ENCODE results near the gene FLOT1.
A peak's percentile ranks its signal among the peaks of the same experiment; 100 is the strongest.

The FLOT1 gene

GRCh38 chr6:30700340-30700739 lies 42.1 kb downstream of the FLOT1 start:
- DNase-seq (ENCODE audit: low read depth) = no peak

- DNase-seq (ENCODE audit: low read depth) = no peak
Measured at GRCh38 chr6:30696432-30696831, 46.1 kb downstream of the FLOT1 start.

- no peak for DNase-seq (ENCODE audit: low read depth)
Measured at GRCh38 chr6:30691208-30691847, 51.2 kb downstream of the FLOT1 start.

- DNase-seq (ENCODE audit: low read depth) = peak; percentile 71
Measured at GRCh38 chr6:30690403-30691207, 51.9 kb downstream of the FLOT1 start, which contains the start of gene NRM. TSS of gene NRM (minus strand) at chr6:30690984. CDS start at chr6:30690974, 10 bp downstream.

- no peak for DNase-seq (ENCODE audit: low read depth)
Measured at GRCh38 chr6:30689985-30690384, 52.5 kb downstream of the FLOT1 start.

GRCh38 chr6:30689022-30689865 lies 53.2 kb downstream of the FLOT1 start:
- no peak for DNase-seq (ENCODE audit: low read depth)

- no peak for DNase-seq (ENCODE audit: low read depth)
Measured at GRCh38 chr6:30688569-30688968, 53.9 kb downstream of the FLOT1 start.

GRCh38 chr6:30687659-30688431 lies 54.6 kb downstream of the FLOT1 start:
- DNase-seq (ENCODE audit: low read depth) = no peak

- peak; percentile 56 for DNase-seq (ENCODE audit: low read depth)
Measured at GRCh38 chr6:30686908-30687658, 55.4 kb downstream of the FLOT1 start.

GRCh38 chr6:30686009-30686907 lies 56.2 kb downstream of the FLOT1 start, which contains the start of gene PPP1R18:
TSS of gene PPP1R18 (minus strand) at chr6:30686645. CDS start at chr6:30686018, 627 bp downstream.
- DNase-seq (ENCODE audit: low read depth) = peak; percentile 79

GRCh38 chr6:30685157-30686008 lies 57.1 kb downstream of the FLOT1 start:
- DNase-seq (ENCODE audit: low read depth) = no peak

GRCh38 chr6:30684386-30685156 lies 57.9 kb downstream of the FLOT1 start:
- peak; percentile 47 for DNase-seq (ENCODE audit: low read depth)

- DNase-seq (ENCODE audit: low read depth) = no peak
Measured at GRCh38 chr6:30683980-30684338, 58.5 kb downstream of the FLOT1 start.

- DNase-seq (ENCODE audit: low read depth) = no peak
Measured at GRCh38 chr6:30683183-30683979, 59.1 kb downstream of the FLOT1 start.

- DNase-seq (ENCODE audit: low read depth) = peak; percentile 77
Measured at GRCh38 chr6:30682143-30683117, 60.1 kb downstream of the FLOT1 start.

GRCh38 chr6:30681766-30682142 lies 60.7 kb downstream of the FLOT1 start:
- DNase-seq (ENCODE audit: low read depth) = no peak

Data from activated T-cell treated with anti-CD3 and anti-CD28 coated beads for 1 hour (primary cell).